ENCODE measurements around the gene PTTG1IP.

Gene PTTG1IP

DNA sequence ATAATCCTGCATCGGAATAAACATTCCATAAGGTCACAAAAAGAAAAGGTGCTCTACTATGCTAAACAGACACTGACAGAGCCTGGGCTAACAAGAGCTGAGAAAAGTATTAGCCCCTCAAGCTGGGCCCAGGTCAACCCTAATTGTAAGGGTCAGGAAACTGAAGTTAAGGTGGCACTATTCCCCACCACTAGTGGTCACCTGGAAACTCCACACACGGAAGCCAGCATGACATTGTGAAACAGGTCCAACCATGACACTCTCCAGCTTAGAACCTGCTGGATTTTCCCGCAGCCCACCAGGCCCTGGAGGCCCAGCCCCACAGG lies 1.2 kb downstream of the PTTG1IP start:
- in situ Hi-C loops (cut with MboI; ENCODE audit: low pct_unique_long_range_greater_than_20kb, low sequenced_read_pairs), result no loop called here
- DNase-seq, result no peak

DNA sequence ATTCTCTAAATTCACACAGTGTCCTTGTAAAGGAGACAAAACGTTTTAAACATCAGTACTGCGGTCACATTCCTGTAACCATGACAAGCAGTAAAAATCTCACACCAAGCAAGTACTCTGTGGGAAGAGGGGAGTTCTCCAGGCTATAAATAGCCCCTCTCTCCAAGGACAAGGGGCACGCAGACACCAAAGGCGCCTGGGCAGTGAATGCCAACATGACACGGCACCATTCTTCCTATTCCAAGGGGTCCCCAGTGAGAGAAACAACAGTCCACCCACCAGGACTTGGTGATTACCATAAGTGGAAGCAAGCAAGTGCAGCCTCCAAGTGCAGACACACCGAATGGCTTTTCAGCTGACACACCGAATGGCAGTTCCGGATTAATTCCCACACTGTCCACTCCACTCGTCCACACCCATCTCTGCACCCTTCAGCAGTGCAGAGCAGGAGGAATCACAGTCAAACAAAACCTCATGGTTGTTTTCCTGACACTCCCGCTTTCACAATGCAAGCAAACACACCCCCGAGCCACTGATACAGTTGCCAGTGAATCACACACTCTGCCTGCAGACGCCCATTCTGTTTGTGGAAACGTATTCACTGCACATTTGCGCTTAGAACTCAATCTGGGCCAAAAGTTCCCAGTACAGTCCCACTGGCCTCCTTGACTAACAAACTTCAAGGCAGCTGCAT lies 1.8 kb downstream of the PTTG1IP start:
- DNase-seq, result peak; percentile 37
- in situ Hi-C loops (cut with MboI; ENCODE audit: low pct_unique_long_range_greater_than_20kb, low sequenced_read_pairs), result no loop called here

DNA sequence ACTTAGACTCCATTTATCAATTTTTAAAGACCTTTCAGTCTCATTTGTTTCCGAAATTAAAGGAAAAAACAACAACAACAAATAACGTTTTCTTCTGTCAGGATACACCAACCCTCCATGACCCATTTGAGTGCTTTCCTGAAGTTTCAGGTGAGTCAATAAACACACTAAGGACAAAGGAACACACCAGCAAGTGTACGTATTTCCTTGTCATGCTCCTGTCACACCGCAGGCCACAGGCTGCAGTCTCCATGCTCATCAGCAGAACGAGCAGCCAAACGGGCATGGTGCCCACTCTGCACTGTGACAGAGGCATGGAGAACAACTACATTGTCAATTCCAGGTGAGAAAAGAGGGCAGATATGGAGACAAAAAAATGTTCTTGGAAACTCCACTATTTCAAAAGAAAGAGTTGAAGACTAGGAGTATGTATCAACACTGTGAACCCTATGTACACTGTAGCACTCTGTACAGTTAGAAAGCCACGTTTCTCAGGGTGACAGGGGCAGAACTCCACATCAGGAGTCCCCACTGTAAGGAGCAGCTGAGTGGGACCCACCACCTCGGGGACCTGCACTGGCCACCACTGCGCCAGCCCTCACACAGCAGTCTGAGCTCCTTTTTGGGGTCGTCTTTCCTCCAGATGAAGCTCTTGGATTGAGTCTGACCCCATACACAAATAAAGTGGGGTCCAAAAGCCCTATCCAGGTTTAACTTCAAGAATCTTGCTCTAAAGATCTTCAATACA lies 2.6 kb downstream of the PTTG1IP start:
- in situ Hi-C loops (cut with MboI; ENCODE audit: low pct_unique_long_range_greater_than_20kb, low sequenced_read_pairs), result no loop called here

DNA sequence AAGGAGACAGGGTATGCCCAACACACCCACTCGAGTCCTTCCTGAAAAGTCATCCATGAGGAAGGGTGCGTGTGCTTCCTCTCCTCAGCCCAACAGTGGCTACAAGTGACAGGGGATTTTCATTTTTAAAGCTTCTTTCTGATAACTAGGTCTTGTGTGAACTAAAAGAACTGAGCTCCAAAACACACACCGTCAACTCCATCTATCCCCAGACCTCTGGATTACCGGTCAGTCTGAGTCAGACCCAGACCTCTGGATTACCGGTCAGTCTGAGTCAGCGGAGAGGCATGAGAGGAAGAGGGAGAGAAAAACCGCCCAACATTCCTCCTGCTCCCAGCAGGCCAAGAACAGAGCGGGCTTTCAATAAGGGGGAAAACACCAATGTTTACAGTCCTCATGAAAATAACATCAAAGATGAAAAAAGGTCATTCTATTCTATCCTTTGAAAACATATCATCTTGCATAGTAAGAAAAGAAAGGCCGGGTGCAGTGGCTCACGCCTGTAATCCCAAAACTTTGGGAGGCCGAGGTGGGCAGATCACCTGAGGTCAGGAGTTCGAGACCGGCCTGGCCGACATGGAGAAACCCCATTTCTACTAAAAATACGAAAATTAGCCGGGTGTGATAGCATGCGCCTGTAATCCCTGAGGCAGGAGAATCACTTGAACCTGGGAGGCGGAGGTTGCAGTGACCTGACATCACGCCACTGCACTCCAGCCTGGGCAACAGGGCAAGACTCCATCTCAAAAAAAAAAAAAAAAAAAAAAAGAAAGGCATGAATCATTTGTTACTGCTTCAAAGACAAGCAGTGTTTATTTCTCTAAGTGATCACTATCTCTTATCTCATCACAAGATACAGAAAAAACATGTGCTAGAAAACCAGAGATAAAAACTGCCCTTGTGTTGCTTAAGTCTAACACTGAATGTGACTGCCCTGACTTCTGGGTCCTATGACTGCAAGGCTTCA lies 3.4 kb downstream of the PTTG1IP start:
- peak; percentile 20 for DNase-seq
- in situ Hi-C loops (cut with MboI; ENCODE audit: low pct_unique_long_range_greater_than_20kb, low sequenced_read_pairs), result no loop called here

More for the DNA sequence above, 2.6 kb downstream of the PTTG1IP start:
- peak; percentile 14 for DNase-seq

DNA sequence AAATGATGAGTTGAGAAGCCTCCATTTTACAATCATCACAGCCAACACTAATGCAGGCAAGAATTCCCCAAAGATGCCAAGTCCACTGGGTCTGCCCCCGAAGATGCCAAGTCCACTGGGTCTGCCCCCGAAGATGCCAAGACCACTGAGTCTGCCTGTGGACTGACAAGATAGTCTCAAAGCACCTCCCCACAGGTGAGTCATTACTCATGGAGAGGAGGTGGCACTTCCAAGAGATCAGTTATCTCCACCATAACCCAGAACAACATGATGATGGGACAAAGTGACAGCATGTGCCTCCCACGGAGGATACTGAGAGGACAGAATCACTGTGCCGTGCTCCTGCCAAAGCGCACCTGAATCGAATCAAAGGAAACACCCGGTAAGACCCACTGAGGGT lies 4.8 kb downstream of the PTTG1IP start:
- no peak for DNase-seq
- in situ Hi-C loops (cut with MboI; ENCODE audit: low pct_unique_long_range_greater_than_20kb, low sequenced_read_pairs), result no loop called here

DNA sequence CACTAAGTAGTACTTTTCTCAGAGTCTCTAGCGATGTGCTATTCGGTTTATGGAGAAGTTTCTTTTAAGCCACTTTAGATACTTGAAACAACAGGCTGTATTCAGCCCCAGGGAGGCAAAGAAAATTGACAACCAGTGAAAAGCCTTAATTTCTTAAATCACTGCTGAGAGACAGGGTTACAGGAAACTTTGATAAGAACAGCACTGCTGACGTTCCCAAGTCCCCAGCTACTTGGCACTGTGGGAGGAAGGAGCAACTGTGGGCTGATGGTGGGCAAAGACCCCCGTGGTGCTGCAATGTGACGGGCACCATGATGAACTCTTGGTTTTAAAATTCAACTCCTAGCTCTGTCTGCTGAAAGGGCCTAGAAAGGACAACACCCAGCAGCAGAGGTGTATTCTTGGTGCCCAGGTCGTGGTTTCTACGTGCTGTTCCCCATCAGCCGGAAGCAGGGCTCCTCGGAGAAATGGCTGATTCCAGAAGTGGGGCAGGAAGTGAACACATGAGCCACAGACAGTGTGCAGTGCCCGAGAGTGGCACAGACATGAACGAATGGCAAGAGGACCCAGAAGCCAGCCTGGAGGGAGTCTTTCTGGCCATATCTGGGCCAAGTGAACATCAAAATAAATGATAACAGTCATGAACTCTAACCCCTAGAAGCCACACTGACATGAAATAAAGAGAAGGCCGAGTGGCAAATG lies 5.3 kb downstream of the PTTG1IP start:
- in situ Hi-C loops (cut with MboI; ENCODE audit: low pct_unique_long_range_greater_than_20kb, low sequenced_read_pairs), result no loop called here
- DNase-seq, result no peak

DNA sequence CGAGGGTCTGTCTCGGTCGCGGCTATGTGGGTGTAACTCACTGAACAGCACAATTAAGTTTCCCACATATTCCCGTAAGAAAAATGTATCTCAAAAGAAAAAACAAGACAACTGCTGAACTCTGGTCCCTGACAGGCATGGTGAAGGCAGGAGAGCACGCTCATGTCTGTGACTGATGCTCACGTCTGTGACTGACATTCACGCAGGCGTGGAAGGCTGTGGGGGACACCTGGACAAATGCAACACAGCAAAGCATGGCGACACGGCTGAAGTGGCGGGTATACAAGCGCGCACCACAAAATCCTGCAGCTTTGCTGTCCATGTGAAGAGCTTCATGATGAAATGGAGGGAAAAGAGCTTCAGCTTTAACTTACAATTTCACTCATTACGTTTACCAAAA lies 6.0 kb downstream of the PTTG1IP start:
- in situ Hi-C loops (cut with MboI; ENCODE audit: low pct_unique_long_range_greater_than_20kb, low sequenced_read_pairs), result no loop called here
- DNase-seq, result no peak

DNA sequence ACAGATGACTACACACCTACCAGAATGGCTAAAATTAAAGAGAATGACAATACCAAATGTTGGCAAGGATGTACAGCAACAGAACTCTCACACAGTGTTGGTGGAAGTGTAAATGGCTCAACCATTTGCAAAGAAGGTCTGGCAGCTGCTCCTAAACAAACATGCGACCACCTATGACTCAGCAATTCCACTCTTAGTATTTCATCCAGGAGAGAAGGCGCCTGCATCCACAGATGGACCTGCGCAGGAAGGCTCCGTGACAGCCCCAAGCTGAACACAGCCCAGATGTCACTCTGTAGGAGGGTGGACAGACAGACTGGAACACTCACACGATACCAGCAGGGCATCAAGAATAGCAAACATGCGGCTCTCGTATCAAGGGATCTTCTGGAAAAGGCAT lies 6.7 kb downstream of the PTTG1IP start:
- in situ Hi-C loops (cut with MboI; ENCODE audit: low pct_unique_long_range_greater_than_20kb, low sequenced_read_pairs), result no loop called here

DNA sequence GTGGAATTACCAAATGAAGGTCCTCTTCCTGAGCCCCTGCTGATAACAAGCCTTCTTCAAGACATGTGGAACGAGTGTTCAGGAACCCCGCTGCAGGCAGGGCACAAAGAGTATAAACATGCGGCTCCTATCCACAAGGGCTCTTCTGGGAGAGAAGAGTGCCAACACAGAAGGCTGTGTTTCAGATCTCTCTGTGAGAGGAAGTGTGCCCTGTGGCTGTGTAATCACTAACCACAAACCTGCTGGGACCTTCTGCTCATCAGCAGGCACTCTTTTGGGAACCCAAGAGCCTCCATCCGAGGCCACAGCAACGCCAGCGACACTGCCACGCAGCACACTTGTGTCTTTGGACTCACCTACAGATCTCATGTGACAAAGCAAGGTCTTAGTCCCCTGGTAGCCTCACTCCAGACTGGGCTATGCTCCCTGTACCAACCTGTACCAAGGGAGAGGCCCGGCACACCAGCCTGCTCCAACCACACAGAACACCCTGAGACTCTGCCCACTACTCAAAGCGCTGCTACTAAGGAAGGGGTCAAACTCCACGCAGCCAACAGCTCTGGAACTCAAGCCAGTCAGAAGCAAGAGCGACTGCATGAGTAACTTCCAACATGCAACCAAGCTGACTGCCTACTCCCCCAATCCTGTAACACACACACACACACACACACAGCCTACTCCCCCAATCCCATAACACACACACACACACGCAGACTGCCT lies 7.8 kb downstream of the PTTG1IP start:
- in situ Hi-C loops (cut with MboI; ENCODE audit: low pct_unique_long_range_greater_than_20kb, low sequenced_read_pairs), result no loop called here
- DNase-seq, result peak; percentile 62

More for the DNA sequence above, 6.7 kb downstream of the PTTG1IP start:
- DNase-seq, result peak; percentile 9

DNA sequence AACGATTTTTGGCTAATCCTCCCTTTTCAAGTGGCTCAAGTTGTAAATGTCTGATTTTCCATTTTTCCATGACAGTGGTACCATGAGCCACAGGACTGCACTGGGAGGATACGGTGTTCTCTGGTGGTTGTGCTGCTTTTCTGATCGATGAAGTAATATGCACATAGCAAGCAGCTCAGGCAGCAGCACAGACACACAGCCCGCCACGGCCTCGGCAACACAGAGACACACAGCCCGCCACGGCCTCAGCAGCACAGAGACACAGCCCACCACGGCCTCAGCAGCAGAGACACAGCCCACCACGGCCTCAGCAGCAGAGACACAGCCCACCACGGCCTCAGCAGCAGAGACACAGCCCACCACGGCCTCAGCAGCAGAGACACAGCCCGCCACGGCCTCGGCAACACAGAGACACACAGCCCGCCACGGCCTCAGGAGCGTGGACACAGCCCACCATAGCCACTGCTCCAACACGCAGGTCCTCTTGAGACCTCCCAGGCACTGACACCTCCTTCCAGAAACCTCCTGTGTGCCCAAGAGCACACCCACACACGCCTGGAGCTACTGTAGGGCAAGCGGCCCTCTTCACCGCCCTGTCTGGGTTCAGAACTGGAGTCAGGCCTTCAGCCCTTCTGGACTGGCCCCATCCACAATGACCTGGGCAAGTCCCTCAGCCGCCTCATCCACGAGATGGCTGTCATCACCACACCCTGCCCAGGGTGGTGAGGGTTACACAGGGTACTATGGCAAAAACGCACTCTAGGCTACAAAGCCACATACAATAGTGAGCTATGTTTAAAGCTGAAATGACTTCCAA lies 10.4 kb downstream of the PTTG1IP start:
- no peak for DNase-seq
- in situ Hi-C loops (cut with MboI; ENCODE audit: low pct_unique_long_range_greater_than_20kb, low sequenced_read_pairs), result no loop called here

DNA sequence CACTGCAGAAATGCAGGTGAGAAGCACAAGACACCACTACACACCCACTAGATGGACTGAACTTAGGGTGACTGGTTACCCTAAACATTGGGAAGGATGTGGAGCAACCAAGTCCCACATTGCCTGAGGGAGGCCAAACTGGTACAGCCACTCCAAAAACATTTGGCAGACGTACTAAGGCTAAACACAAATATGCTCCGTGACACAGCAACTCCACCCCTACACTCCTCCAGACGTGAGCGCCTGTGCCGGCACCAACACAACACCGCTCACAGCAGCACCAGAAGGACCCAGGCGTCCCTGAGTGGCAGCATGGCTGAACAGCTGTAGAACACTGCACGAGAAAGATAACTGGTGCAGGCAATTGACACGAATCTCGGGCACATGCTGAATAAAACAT lies 14.7 kb downstream of the PTTG1IP start:
- in situ Hi-C loops (cut with MboI; ENCODE audit: low pct_unique_long_range_greater_than_20kb, low sequenced_read_pairs), result no loop called here
- no peak for DNase-seq

DNA sequence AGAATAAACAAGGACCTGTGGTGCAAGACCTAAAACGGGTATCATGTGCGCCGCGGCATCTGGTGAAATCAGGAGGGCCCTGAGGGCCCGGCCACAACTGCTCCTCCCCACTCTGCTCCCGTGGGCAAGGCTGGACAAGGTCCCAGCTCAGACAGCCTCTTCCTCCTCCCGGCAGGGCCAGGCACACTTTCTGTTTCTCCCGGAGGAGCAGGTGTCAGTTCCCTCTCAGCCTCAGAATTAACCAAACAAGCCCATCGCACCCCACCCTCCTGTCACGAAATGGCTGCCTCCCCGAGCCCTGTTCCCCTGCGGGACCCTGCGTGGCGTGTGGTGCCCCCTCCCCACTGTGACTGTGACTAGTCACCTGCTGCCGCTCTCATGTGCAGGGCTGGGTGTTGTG lies 15.2 kb downstream of the PTTG1IP start:
- in situ Hi-C loops (cut with MboI; ENCODE audit: low pct_unique_long_range_greater_than_20kb, low sequenced_read_pairs), result no loop called here
- DNase-seq, result no peak

DNA sequence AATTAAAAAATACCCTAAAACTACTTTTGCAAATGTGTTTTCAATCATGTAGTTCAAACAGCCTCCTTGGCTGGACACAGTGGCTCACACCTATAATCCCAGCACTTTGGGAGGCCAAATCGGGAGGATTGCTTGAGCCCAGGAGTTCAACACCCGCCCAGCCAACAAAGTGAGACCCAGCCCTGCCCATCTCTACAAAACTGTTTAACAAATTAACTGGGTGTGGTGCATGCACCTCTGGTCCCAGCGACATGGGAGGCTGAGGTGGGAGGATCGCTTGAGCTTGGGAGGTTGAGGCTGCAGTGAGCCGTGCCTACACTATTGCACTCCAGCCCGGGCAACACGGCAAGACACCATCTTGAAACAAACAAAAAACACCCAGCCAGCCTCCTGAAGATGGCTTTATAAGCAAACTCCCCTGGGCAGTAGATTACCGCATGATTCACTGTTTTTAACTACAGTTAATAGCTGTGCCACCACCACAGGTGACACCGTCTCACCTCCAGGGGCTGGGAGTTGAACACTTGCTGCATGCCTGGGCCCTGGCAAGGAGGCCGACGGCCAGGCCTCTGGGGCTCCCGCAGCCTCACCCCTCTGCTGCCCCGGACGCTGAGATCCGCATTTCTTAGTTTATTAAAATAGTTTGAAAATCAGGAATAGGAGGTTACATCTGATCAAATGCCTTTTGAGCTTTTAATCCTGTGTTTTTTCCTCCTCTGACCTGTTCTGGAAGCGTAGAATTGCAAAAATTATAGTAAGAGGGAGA lies 16.2 kb downstream of the PTTG1IP start:
- in situ Hi-C loops (cut with MboI; ENCODE audit: low pct_unique_long_range_greater_than_20kb, low sequenced_read_pairs), result no loop called here

DNA sequence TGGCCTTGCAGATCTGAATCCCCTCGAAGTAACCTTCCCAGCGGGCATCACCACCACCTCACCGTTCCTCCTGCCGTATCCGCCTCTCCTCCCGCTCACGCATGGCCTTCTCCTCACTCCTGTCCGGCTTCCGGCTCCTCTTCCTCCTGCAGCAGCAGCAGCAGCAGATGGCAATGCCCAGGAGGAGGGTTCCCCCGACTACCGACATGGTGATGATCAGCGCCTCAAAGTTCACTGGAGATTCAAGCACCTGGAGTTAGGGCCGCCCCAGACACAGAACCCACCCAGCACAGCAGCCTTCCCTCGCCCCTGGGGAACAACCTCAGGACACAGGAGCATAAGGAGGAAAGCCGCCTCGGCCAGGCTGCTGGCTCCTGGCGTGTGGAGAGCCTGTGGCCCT lies 17.4 kb downstream of the PTTG1IP start:
- DNase-seq, result no peak
- in situ Hi-C loops (cut with MboI; ENCODE audit: low pct_unique_long_range_greater_than_20kb, low sequenced_read_pairs), result no loop called here

More for the DNA sequence above, 16.2 kb downstream of the PTTG1IP start:
- DNase-seq, result no peak

DNA sequence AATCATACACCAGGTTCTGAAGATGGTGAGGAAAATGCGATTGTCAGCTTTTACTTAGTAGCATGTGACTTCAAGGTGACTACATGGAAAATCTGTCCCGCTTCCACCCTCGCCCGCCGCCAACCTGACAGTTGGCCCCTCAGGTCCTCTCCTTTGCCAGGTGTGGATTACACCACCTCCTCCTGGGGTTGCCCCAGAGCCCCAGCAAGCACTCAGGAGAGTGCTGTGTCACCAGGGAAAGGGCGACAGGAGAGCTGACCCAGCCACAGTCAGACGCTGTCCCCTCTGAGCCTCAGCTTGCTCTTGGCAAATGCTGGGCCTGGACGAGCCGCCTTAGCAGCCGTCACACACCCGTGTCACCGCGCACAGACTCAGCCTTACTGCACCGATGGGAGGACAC lies 17.9 kb downstream of the PTTG1IP start:
- DNase-seq, result no peak
- in situ Hi-C loops (cut with MboI; ENCODE audit: low pct_unique_long_range_greater_than_20kb, low sequenced_read_pairs), result no loop called here

DNA sequence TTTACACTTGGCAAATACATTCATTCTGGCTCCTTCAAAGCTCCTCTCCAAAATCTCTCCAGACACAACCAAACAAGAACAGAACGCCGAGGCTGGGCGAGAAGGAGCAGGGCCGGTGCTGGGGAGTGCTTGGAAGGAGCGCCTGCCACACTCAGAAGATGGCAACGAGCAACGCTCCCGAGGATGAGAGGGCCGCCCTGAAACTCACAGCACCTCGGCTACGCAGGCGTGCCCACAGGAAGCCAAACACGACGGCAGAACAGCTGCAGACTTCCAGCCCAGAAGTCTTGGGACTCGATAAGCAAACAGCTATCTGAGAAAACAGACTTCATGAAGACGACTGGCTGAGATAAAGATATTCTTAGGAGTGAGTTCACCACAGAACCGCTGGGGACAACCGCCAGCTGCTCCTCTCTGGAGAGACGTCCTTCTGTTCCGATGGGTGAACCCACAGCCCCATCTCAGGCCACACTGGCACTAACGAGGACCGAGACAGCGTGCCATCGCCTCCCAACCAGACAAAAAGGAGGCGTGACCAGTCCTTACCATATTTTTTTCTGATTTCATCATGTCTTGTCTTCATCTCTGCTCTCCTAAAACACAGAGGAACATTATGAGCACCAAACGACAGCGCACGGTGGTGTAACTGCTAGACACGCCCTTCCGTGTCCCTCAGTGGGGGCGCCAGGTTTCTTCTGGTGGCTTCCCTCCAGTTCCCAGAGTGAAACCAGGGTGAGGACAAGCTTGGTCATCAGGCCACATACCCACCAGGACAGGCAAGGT lies 18.6 kb downstream of the PTTG1IP start:
- DNase-seq, result no peak
- in situ Hi-C loops (cut with MboI; ENCODE audit: low pct_unique_long_range_greater_than_20kb, low sequenced_read_pairs), result no loop called here

DNA sequence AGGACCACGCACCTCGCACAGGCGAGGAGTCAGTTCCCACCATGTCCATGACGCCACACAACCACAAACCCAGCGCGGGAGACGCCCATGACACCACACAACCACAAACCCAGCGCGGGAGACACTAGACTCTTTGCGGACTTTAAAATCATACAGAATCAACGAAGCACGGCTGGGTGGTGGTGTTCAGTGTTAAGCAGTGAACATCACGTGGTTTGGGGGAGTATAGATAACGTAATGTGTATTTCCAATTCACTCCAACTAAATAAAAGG lies 19.2 kb downstream of the PTTG1IP start:
- in situ Hi-C loops (cut with MboI; ENCODE audit: low pct_unique_long_range_greater_than_20kb, low sequenced_read_pairs), result no loop called here

More for the DNA sequence above, 19.2 kb downstream of the PTTG1IP start:
- DNase-seq, result no peak

Data from KBM-7 (cell line).